HEK293 (cell line): ENCODE data around the gene CASKIN2.

Experiments
- CTCF ChIA-PET: fragments of 350-600 bp; formaldehyde crosslinking; extraction: SDS; loops from one replicate; lab custom pipeline; 2021; ENCODE audit warnings: antibody characterized with exemption; lab: Yijun Ruan, JAX
- POLR2A ChIA-PET: fragments of 300-600 bp; formaldehyde crosslinking; extraction: SDS; loops from one replicate; lab custom pipeline; 2020; ENCODE audit warnings: antibody characterized with exemption, inconsistent platforms; lab: Yijun Ruan, JAX
- H3K27ac ChIP-seq: fragments of 200-500 bp; sonication (Bioruptor generic); 2 replicates; pipeline ENCODE4 v1.5.1; 2014; ENCODE audit warnings: low read depth, low read length, control low read depth, inconsistent platforms; ENCODE audit errors: extremely low read depth
- H3K36me3 ChIP-seq, 2 experiments: fragments of 200-500 bp in 1 of 2; sonication (Bioruptor generic) in 1 of 2; 1 replicate in 1 of 2; 2 replicates in 1 of 2; pipeline ENCODE4 v1.5.1; 2014 to 2017; ENCODE audit warnings: inconsistent platforms in 2 of 2, low read length in 2 of 2; ENCODE audit not compliant: control insufficient read depth in 2 of 2, insufficient read depth in 1 of 2
- H3K4me1 ChIP-seq: fragments of 200-500 bp; sonication (Bioruptor generic); 2 replicates; pipeline ENCODE4 v1.5.1; 2014; ENCODE audit warnings: mild to moderate bottlenecking, low read length, inconsistent platforms; ENCODE audit not compliant: control insufficient read depth, insufficient read depth
- H3K4me3 ChIP-seq: 2 replicates; pipeline ENCODE4 v1.5.1; 2011; ENCODE audit warnings: low read depth, mild to moderate bottlenecking, control low read depth, low read length, moderate library complexity
- H3K9me3 ChIP-seq: fragments of 200-500 bp; sonication (Bioruptor generic); 2 replicates; pipeline ENCODE4 v1.5.1; 2014; ENCODE audit warnings: low read depth, low read length, inconsistent platforms; ENCODE audit not compliant: control insufficient read depth, insufficient read depth
- EGR2 ChIP-seq: fragments of 450-650 bp; formaldehyde crosslinking; IDR thresholded peaks from 2 replicates; pipeline ENCODE4 v1.5.1; 2016; ENCODE audit warnings: low read depth, missing biosample characterization, missing genetic modification characterization
- KLF16 ChIP-seq: fragments of 450-650 bp; formaldehyde crosslinking; IDR thresholded peaks from 2 replicates; pipeline ENCODE4 v1.5.1; 2017; ENCODE audit warnings: missing biosample characterization, missing genetic modification characterization
- REPIN1 ChIP-seq: fragments of 450-650 bp; formaldehyde crosslinking; IDR thresholded peaks from 2 replicates; pipeline ENCODE4 v1.5.1; 2017; ENCODE audit warnings: missing biosample characterization, missing genetic modification characterization, low read depth
- TCF7L2 ChIP-seq: IDR thresholded peaks from 2 replicates; pipeline ENCODE4 v1.6.1; 2011; ENCODE audit warnings: low read depth, mild to moderate bottlenecking, inconsistent platforms, low read length, moderate library complexity, borderline replicate concordance
- YY1 ChIP-seq: fragments of 450-650 bp; formaldehyde crosslinking; IDR thresholded peaks from 2 replicates; pipeline ENCODE4 v1.5.1; 2018; ENCODE audit warnings: missing biosample characterization, missing genetic modification characterization
- ZBTB20 ChIP-seq: fragments of 450-650 bp; formaldehyde crosslinking; IDR thresholded peaks from 2 replicates; pipeline ENCODE4 v1.5.1; 2016; ENCODE audit warnings: missing biosample characterization, missing genetic modification characterization
- ZNF10 ChIP-seq: fragments of 450-650 bp; formaldehyde crosslinking; IDR thresholded peaks from 2 replicates; pipeline ENCODE4 v1.5.1; 2017; ENCODE audit warnings: missing biosample characterization, missing genetic modification characterization
- ZNF132 ChIP-seq: fragments of 450-650 bp; formaldehyde crosslinking; IDR thresholded peaks from 2 replicates; pipeline ENCODE4 v1.5.1; 2017; ENCODE audit warnings: missing biosample characterization, missing genetic modification characterization, borderline replicate concordance
- ZNF19 ChIP-seq: fragments of 450-650 bp; formaldehyde crosslinking; IDR thresholded peaks from 2 replicates; pipeline ENCODE4; 2016; ENCODE audit warnings: missing biosample characterization, missing genetic modification characterization, low read depth
- ZNF341 ChIP-seq: fragments of 450-650 bp; formaldehyde crosslinking; IDR thresholded peaks from 2 replicates; pipeline ENCODE4; 2016; ENCODE audit warnings: low read depth, missing biosample characterization, missing genetic modification characterization
- ZNF354C ChIP-seq: fragments of 450-650 bp; formaldehyde crosslinking; IDR thresholded peaks from 2 replicates; pipeline ENCODE4 v1.5.1; 2016; ENCODE audit warnings: missing biosample characterization, missing genetic modification characterization, low read depth, borderline replicate concordance
- ZNF561 ChIP-seq: fragments of 450-650 bp; IDR thresholded peaks from 2 replicates; pipeline ENCODE4 v1.5.1; 2018; ENCODE audit warnings: missing biosample characterization, missing genetic modification characterization, borderline replicate concordance
- ZNF624 ChIP-seq: fragments of 450-650 bp; formaldehyde crosslinking; IDR thresholded peaks from 2 replicates; pipeline ENCODE4 v1.5.1; 2017; ENCODE audit warnings: missing biosample characterization, missing genetic modification characterization
- ZNF626 ChIP-seq: fragments of 450-650 bp; sonication (Bioruptor Pico); formaldehyde crosslinking; IDR thresholded peaks from 2 replicates; pipeline ENCODE4 v1.5.1; 2018; ENCODE audit warnings: missing biosample characterization, missing genetic modification characterization, inconsistent platforms
- ZNF677 ChIP-seq: fragments of 450-650 bp; IDR thresholded peaks from 2 replicates; pipeline ENCODE4 v1.5.0; 2018; ENCODE audit warnings: missing biosample characterization, mild to moderate bottlenecking, missing genetic modification characterization, moderate library complexity
- ZNF768 ChIP-seq: fragments of 450-650 bp; formaldehyde crosslinking; IDR thresholded peaks from 2 replicates; pipeline ENCODE4 v1.5.1; 2018; ENCODE audit warnings: missing biosample characterization, mild to moderate bottlenecking, missing genetic modification characterization
- ZSCAN23 ChIP-seq: fragments of 450-650 bp; formaldehyde crosslinking; IDR thresholded peaks from 2 replicates; pipeline ENCODE4 v1.5.1; 2016; ENCODE audit warnings: missing biosample characterization, missing genetic modification characterization
- TF ChIP-seq, protein P1 (sequence below): fragments of 450-650 bp; formaldehyde crosslinking; IDR thresholded peaks from 2 replicates; pipeline ENCODE4 v1.5.1; 2016; ENCODE audit warnings: missing biosample characterization, missing genetic modification characterization
- TF ChIP-seq, protein P2 (sequence below): fragments of 450-650 bp; formaldehyde crosslinking; IDR thresholded peaks from 2 replicates; pipeline ENCODE4 v1.5.1; 2016; ENCODE audit warnings: missing biosample characterization, missing genetic modification characterization
- TF ChIP-seq, protein P3 (sequence below): fragments of 450-650 bp; formaldehyde crosslinking; optimal IDR thresholded peaks from 2 replicates; pipeline ENCODE3; 2016; ENCODE audit warnings: missing biosample characterization, mild to moderate bottlenecking, missing genetic modification characterization
- TF ChIP-seq, protein P4 (sequence below): fragments of 450-650 bp; formaldehyde crosslinking; IDR thresholded peaks from 2 replicates; pipeline ENCODE4 v1.5.1; 2016; ENCODE audit warnings: missing biosample characterization, missing genetic modification characterization
- TF ChIP-seq, protein P5 (sequence below): fragments of 450-650 bp; formaldehyde crosslinking; IDR thresholded peaks from 2 replicates; pipeline ENCODE4 v1.5.0; 2017; ENCODE audit warnings: missing biosample characterization, missing genetic modification characterization, borderline replicate concordance

Gene CASKIN2

DNA sequence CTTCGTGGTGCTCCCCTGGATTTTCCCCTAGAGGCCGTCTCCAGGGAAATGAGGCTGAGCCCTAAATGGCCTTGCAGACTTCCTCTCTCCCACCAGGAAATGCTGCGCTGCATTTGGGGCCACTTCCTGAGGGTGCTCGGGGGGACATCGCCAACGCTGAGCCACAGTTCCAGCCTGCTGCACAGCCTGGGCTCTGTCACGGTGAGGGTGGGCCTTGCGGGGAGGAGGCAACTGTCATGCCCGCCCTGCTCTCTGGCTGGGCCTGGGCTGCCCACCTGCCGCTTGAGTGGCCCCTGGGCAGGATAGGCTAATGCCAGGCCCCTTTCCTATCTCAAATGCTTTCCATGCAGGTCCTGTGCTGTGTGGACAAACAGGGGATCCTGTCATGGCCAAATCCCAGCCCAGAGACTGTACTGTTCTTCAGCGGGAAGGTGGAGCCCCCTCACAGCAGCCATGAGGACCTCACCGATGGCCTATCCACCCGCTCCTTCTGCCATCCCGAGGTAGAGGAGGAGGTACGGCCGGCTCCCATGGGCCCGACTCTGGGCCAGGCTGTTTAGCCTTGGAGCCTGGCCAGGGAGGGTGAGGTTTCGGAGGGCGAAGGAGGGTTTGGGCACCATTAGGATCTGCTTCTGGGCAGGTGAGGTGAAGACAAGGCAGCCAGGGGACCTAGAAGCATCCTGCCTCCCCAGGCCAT, 24.2 kb downstream of the CASKIN2 start (continued):
- TF ChIP-seq, protein P1, sequence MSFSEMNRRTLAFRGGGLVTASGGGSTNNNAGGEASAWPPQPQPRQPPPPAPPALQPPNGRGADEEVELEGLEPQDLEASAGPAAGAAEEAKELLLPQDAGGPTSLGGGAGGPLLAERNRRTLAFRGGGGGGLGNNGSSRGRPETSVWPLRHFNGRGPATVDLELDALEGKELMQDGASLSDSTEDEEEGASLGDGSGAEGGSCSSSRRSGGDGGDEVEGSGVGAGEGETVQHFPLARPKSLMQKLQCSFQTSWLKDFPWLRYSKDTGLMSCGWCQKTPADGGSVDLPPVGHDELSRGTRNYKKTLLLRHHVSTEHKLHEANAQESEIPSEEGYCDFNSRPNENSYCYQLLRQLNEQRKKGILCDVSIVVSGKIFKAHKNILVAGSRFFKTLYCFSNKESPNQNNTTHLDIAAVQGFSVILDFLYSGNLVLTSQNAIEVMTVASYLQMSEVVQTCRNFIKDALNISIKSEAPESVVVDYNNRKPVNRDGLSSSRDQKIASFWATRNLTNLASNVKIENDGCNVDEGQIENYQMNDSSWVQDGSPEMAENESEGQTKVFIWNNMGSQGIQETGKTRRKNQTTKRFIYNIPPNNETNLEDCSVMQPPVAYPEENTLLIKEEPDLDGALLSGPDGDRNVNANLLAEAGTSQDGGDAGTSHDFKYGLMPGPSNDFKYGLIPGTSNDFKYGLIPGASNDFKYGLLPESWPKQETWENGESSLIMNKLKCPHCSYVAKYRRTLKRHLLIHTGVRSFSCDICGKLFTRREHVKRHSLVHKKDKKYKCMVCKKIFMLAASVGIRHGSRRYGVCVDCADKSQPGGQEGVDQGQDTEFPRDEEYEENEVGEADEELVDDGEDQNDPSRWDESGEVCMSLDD: no peak
- no peak for TF ChIP-seq ZNF354C (tag by site-specific recombination)

DNA sequence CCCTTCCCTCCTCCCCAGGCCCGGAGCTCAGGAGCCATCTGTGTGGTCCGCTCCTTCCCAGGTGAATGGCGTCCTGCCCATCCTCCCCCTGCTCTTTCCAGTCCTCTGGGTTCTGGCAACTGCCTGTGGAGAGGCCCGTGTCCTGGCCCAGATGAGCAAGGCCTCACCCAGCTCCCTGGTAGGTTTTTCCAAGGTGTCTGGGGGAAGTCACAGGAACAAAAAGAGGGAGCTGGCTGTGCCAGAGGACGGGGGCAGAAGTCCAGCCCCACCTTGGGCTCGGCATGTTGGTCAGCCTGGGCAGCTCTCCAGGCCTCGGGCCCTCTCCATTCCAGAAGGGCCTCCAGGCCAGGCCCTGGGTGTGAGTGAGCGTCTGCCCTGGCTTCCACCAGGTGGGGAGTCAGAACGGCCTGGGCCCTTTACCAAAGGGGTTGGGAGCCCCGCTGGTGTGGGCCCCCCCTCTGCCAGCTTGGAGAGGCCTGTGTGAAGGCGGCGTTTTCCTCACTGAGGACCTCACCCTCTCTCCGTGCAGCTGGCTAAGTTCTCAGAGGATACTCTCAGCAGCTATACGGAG, 25.1 kb downstream of the CASKIN2 start:
- POLR2A ChIA-PET: interaction anchor here (0.6 kb wide), 1 partner anchor 620 kb away, joined by 3 read pairs; no protein-coding TSS in a partner anchor
- Histone ChIP-seq H3K9me3 (no peaks in the 10 kb centered on the region), H3K27ac (no peak overlapping the region), H3K4me1 (no peaks in the 10 kb centered on the region), H3K4me3 (no peak overlapping the region), H3K36me3 (peaks cover 0 to 58% of the 10 kb centered on the region in 2 experiments; a peak in 1 of 3 replicates)
- TF ChIP-seq REPIN1 (tag by site-specific recombination): no peak
- no peak for TF ChIP-seq EGR2 (tag by site-specific recombination)
- TF ChIP-seq, protein P2, sequence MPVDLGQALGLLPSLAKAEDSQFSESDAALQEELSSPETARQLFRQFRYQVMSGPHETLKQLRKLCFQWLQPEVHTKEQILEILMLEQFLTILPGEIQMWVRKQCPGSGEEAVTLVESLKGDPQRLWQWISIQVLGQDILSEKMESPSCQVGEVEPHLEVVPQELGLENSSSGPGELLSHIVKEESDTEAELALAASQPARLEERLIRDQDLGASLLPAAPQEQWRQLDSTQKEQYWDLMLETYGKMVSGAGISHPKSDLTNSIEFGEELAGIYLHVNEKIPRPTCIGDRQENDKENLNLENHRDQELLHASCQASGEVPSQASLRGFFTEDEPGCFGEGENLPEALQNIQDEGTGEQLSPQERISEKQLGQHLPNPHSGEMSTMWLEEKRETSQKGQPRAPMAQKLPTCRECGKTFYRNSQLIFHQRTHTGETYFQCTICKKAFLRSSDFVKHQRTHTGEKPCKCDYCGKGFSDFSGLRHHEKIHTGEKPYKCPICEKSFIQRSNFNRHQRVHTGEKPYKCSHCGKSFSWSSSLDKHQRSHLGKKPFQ (tag by site-specific recombination): no peak
- TF ChIP-seq, protein P3, sequence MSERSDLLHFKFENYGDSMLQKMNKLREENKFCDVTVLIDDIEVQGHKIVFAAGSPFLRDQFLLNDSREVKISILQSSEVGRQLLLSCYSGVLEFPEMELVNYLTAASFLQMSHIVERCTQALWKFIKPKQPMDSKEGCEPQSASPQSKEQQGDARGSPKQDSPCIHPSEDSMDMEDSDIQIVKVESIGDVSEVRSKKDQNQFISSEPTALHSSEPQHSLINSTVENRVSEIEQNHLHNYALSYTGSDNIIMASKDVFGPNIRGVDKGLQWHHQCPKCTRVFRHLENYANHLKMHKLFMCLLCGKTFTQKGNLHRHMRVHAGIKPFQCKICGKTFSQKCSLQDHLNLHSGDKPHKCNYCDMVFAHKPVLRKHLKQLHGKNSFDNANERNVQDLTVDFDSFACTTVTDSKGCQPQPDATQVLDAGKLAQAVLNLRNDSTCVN (tag by site-specific recombination): no peak
- TF ChIP-seq, protein P4, sequence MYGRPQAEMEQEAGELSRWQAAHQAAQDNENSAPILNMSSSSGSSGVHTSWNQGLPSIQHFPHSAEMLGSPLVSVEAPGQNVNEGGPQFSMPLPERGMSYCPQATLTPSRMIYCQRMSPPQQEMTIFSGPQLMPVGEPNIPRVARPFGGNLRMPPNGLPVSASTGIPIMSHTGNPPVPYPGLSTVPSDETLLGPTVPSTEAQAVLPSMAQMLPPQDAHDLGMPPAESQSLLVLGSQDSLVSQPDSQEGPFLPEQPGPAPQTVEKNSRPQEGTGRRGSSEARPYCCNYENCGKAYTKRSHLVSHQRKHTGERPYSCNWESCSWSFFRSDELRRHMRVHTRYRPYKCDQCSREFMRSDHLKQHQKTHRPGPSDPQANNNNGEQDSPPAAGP (tag by site-specific recombination): no peak
- no peak for TF ChIP-seq ZSCAN23 (tag by site-specific recombination)
- TF ChIP-seq YY1: no peak
- no peak for TF ChIP-seq KLF16 (tag by site-specific recombination)
- no peak for TF ChIP-seq TCF7L2
- no peak for TF ChIP-seq ZNF626
- TF ChIP-seq ZNF10 (tag by site-specific recombination): no peak
- no peak for TF ChIP-seq ZNF132 (tag by site-specific recombination)
- TF ChIP-seq ZNF341 (tag by site-specific recombination): no peak
- no peak for TF ChIP-seq ZNF677 (tag by site-specific recombination)
- TF ChIP-seq ZNF768: no peak
- no peak for TF ChIP-seq ZNF561 (tag by site-specific recombination)
- no peak for TF ChIP-seq ZBTB20 (tag by site-specific recombination)
- TF ChIP-seq, protein P5, sequence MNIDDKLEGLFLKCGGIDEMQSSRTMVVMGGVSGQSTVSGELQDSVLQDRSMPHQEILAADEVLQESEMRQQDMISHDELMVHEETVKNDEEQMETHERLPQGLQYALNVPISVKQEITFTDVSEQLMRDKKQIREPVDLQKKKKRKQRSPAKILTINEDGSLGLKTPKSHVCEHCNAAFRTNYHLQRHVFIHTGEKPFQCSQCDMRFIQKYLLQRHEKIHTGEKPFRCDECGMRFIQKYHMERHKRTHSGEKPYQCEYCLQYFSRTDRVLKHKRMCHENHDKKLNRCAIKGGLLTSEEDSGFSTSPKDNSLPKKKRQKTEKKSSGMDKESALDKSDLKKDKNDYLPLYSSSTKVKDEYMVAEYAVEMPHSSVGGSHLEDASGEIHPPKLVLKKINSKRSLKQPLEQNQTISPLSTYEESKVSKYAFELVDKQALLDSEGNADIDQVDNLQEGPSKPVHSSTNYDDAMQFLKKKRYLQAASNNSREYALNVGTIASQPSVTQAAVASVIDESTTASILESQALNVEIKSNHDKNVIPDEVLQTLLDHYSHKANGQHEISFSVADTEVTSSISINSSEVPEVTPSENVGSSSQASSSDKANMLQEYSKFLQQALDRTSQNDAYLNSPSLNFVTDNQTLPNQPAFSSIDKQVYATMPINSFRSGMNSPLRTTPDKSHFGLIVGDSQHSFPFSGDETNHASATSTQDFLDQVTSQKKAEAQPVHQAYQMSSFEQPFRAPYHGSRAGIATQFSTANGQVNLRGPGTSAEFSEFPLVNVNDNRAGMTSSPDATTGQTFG (tag by site-specific recombination): no peak
- TF ChIP-seq ZNF19: no peak
- no peak for TF ChIP-seq ZNF624 (tag by site-specific recombination)
- CTCF ChIA-PET: no interaction called here
